GM19463 (cell line): ENCODE data around the gene ADGRD1.

ENCODE experiments used
- ATAC-seq: cut with Tn5 transposase; IDR thresholded peaks from one replicate; pipeline ENCODE4 v1.9.1; 2021; ENCODE audit warnings: mild to moderate bottlenecking, moderate library complexity; ENCODE audit not compliant: unreplicated experiment

ADGRD1 gene

GRCh38 chr12:131142891-131143657 lies 189.4 kb downstream of the ADGRD1 start:
- no peak for ATAC-seq

- ATAC-seq: no peak
These were observed 192.5 kb downstream of the ADGRD1 start for GRCh38 chr12:131146173-131146675.

- ATAC-seq: no peak
These were observed 193.6 kb downstream of the ADGRD1 start for GRCh38 chr12:131147293-131147692.

GRCh38 chr12:131147894-131148293 lies 194.2 kb downstream of the ADGRD1 start:
- ATAC-seq: no peak

- no peak for ATAC-seq
These were observed 198.0 kb downstream of the ADGRD1 start for GRCh38 chr12:131151558-131152345.

- ATAC-seq: no peak
These were observed 198.9 kb downstream of the ADGRD1 start for GRCh38 chr12:131152587-131152986.

GRCh38 chr12:131153016-131153415 lies 199.3 kb downstream of the ADGRD1 start:
- no peak for ATAC-seq

- no peak for ATAC-seq
These were observed 200.2 kb downstream of the ADGRD1 start for GRCh38 chr12:131153956-131154355.

- no peak for ATAC-seq
These were observed 201.4 kb downstream of the ADGRD1 start for GRCh38 chr12:131155131-131155530.

- no peak for ATAC-seq
These were observed 204.0 kb downstream of the ADGRD1 start for GRCh38 chr12:131157743-131158142.

GRCh38 chr12:131159660-131160059 lies 206.0 kb downstream of the ADGRD1 start:
- ATAC-seq: no peak

- no peak for ATAC-seq
These were observed 208.4 kb downstream of the ADGRD1 start for GRCh38 chr12:131162113-131162512.

- ATAC-seq: no peak
These were observed 209.6 kb downstream of the ADGRD1 start for GRCh38 chr12:131163189-131163738.

- no peak for ATAC-seq
These were observed 210.6 kb downstream of the ADGRD1 start for GRCh38 chr12:131164096-131164872.

- no peak for ATAC-seq
These were observed 213.0 kb downstream of the ADGRD1 start for GRCh38 chr12:131166717-131167116.

- ATAC-seq: no peak
These were observed 213.6 kb downstream of the ADGRD1 start for GRCh38 chr12:131167334-131167733.

GRCh38 chr12:131171029-131171428 lies 217.3 kb downstream of the ADGRD1 start:
- no peak for ATAC-seq

- no peak for ATAC-seq
These were observed 221.2 kb downstream of the ADGRD1 start for GRCh38 chr12:131174901-131175300.

GRCh38 chr12:131176266-131176665 lies 222.6 kb downstream of the ADGRD1 start:
- ATAC-seq: no peak

GRCh38 chr12:131176926-131177325 lies 223.2 kb downstream of the ADGRD1 start:
- ATAC-seq: no peak

GRCh38 chr12:131177599-131177998 lies 223.9 kb downstream of the ADGRD1 start:
- no peak for ATAC-seq
